ENCODE data around the gene NLGN1.

NLGN1 gene

DNA sequence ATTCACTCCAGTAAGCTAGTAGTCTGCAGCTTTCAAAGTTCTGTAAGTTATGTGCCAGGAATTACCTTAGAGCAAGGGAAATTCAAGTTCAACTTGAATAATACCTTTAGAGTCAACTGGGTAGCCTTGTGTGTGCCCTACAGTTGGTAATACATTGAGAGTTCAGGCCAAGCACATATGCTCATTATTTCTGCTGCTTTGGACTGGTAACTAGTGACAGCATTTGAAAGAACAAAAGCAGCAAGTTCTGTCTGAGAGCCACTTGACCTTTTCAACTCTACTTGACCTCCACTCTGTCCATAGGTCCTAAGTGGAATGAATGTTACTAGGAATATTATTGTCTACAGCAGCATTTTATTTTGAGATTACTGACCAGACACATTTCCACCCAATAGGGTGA lies 723.5 kb downstream of the NLGN1 start:
- H3K4me3 ChIP-seq (ENCODE audit: low read depth, low read length): no peak overlapping the region
- H3K27me3 ChIP-seq (ENCODE audit: control insufficient read depth, insufficient read depth, low read length): no peaks in the 10 kb centered on the region
- H3K36me3 ChIP-seq (ENCODE audit: control insufficient read depth, insufficient read depth, low read length): no peaks in the 10 kb centered on the region
- H3K4me1 ChIP-seq (ENCODE audit: control insufficient read depth, insufficient read depth, low read length): peaks cover 14% of the 10 kb centered on the region
- H3K9me3 ChIP-seq (ENCODE audit: control insufficient read depth, insufficient read depth, low read length): no peaks in the 10 kb centered on the region
- H3K9ac ChIP-seq (ENCODE audit: low read depth, low read length): no peak overlapping the region

DNA sequence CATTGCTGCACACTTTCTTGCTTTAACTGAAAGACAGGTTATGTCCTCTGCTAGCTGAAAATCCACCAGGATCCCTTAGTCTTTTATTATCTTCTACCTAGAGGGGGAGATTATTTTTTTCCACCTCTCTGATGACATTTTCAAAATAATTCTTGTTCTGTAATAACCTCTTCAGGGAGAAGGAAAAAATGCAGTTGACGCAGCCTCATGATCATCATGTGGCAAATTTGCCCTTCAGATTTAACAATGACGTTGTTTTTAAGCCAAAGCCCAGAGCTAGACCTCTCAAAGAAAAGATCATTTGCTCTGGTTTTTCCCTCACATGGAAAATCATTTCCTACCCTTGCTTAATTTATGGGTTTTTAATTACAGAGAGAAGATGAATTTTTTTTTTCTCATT lies 724.9 kb downstream of the NLGN1 start:
- Histone ChIP-seq H3K4me1 (ENCODE audit: control insufficient read depth, insufficient read depth, low read length) (peaks cover 16% of the 10 kb centered on the region), H3K36me3 (ENCODE audit: control insufficient read depth, insufficient read depth, low read length) (no peaks in the 10 kb centered on the region), H3K9me3 (ENCODE audit: control insufficient read depth, insufficient read depth, low read length) (no peaks in the 10 kb centered on the region), H3K27me3 (ENCODE audit: control insufficient read depth, insufficient read depth, low read length) (no peaks in the 10 kb centered on the region), H3K4me3 (ENCODE audit: low read depth, low read length) (no peak overlapping the region), H3K9ac (ENCODE audit: low read depth, low read length) (no peak overlapping the region)

DNA sequence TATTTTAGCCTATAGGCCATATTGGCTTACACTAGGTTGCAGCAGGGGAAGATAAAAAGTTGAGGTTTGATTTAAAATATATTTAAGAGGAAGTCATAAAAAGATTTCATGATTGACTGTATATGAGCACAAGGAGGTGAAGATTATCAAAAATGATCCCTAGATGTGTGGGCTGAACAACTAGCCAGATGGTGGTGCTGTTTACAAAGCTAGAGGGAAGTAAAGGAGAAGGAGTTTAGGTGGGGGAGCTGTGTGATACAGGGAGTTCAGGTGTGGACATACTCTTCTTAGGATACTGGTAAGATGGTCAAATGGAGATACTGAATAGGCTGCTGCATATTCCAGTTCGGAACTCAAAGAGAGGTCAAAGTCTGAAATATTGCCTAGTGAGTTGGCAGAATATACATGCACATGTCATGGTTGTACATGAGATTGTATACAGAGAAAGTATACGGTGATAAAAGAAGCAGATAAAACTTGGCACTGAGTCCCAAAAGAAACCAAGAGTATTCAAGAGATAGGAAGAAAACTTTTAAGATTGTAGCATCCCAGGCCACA lies 727.8 kb downstream of the NLGN1 start:
- H3K27me3 ChIP-seq (ENCODE audit: control insufficient read depth, insufficient read depth, low read length): no peaks in the 10 kb centered on the region
- no peak overlapping the region for H3K9ac ChIP-seq (ENCODE audit: low read depth, low read length)
- H3K4me3 ChIP-seq (ENCODE audit: low read depth, low read length): no peak overlapping the region
- no peaks in the 10 kb centered on the region for H3K9me3 ChIP-seq (ENCODE audit: control insufficient read depth, insufficient read depth, low read length)
- H3K4me1 ChIP-seq (ENCODE audit: control insufficient read depth, insufficient read depth, low read length): peaks cover 12% of the 10 kb centered on the region
- H3K36me3 ChIP-seq (ENCODE audit: control insufficient read depth, insufficient read depth, low read length): no peaks in the 10 kb centered on the region

DNA sequence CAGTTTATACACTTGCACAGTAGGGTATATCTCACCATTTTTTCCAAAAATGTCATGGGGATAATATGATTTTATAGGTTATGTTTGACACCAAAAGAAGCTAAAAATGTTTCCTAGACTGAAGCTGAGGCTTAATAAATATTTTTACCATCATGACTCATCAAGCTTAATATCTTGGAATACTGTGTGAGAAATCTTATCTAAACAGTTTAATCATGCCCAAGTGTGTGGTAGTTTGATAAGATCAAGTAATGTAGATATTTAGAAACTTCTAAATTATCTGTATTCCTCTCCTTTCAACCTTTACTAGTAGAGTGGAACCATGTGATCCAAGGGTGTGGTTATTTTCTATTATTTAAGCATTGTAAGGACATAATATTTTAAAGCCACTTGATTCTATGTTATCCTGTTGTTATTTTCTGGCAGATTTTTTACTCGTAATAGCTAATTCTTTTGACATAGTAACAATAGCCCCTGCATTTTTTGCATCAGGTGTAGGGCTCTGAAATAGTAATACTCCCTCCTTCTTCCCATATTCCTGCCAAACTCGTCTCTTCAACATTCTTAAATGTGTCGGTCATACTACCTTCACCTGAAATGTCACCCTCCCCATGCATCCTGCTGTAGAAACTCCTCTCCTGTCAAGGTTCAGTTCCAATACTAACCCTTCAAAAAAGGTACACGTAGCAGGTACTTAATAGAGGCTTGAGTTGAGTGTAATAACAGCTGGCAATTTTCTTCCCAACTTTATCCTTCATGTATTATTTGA lies 729.6 kb downstream of the NLGN1 start:
- Histone ChIP-seq H3K27me3 (ENCODE audit: control insufficient read depth, insufficient read depth, low read length) (no peaks in the 10 kb centered on the region), H3K36me3 (ENCODE audit: control insufficient read depth, insufficient read depth, low read length) (no peaks in the 10 kb centered on the region), H3K4me1 (ENCODE audit: control insufficient read depth, insufficient read depth, low read length) (peaks cover 4% of the 10 kb centered on the region), H3K4me3 (ENCODE audit: low read depth, low read length) (no peak overlapping the region), H3K9ac (ENCODE audit: low read depth, low read length) (no peak overlapping the region), H3K9me3 (ENCODE audit: control insufficient read depth, insufficient read depth, low read length) (no peaks in the 10 kb centered on the region)

DNA sequence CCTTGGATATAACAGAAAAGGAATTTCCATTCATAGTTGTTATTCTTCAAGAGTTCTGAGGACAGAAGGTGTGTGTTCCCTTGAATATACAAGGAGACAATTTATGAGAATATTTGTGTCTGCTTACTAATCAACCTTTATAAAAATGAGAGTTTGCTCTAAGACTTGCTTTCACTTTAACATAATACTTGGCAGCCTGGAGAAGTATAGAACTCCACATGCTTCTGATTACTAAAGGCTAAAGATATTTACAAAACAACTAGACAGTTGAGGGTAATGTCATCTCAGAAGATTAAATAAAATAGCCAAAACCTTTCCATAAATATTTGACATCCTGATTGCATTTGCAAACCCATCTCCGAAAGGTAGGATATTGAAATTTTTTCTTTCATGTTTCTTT lies 734.5 kb downstream of the NLGN1 start:
- Histone ChIP-seq H3K36me3 (ENCODE audit: control insufficient read depth, insufficient read depth, low read length) (no peaks in the 10 kb centered on the region), H3K4me3 (ENCODE audit: low read depth, low read length) (no peak overlapping the region), H3K4me1 (ENCODE audit: control insufficient read depth, insufficient read depth, low read length) (no peaks in the 10 kb centered on the region), H3K9me3 (ENCODE audit: control insufficient read depth, insufficient read depth, low read length) (no peaks in the 10 kb centered on the region), H3K9ac (ENCODE audit: low read depth, low read length) (no peak overlapping the region), H3K27me3 (ENCODE audit: control insufficient read depth, insufficient read depth, low read length) (no peaks in the 10 kb centered on the region)

DNA sequence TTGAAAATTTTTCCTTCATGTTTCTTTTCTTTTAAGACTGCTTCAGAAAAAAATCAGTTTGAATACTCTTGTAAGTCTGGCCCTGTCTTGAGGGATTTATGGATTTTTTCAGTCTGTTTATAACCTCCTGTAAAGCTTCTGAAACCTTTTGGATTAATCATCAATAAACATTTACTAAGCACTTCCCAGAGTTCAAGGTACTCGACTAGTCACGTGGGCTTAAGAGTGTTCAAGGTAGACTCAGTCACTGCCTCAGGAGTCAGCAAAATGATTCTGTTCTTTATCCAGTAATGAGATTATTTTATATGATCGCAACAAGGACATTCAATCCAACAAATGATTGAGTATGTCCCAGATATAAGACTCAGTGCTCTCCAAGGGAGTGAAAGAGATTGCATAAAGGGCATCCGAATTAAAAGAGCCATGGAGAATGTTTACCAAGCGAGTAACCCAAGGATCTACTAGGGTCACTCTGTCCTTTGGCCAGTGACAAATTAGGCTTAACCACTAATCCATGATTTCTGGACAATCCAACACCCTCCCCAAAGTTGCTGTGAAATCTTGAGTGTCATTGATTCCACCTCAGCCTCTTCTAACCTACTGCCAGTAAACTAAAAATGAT lies 735.0 kb downstream of the NLGN1 start:
- no peak overlapping the region for H3K4me3 ChIP-seq (ENCODE audit: low read depth, low read length)
- H3K9me3 ChIP-seq (ENCODE audit: control insufficient read depth, insufficient read depth, low read length): no peaks in the 10 kb centered on the region
- H3K9ac ChIP-seq (ENCODE audit: low read depth, low read length): no peak overlapping the region
- no peaks in the 10 kb centered on the region for H3K36me3 ChIP-seq (ENCODE audit: control insufficient read depth, insufficient read depth, low read length)
- H3K27me3 ChIP-seq (ENCODE audit: control insufficient read depth, insufficient read depth, low read length): no peaks in the 10 kb centered on the region
- no peaks in the 10 kb centered on the region for H3K4me1 ChIP-seq (ENCODE audit: control insufficient read depth, insufficient read depth, low read length)

DNA sequence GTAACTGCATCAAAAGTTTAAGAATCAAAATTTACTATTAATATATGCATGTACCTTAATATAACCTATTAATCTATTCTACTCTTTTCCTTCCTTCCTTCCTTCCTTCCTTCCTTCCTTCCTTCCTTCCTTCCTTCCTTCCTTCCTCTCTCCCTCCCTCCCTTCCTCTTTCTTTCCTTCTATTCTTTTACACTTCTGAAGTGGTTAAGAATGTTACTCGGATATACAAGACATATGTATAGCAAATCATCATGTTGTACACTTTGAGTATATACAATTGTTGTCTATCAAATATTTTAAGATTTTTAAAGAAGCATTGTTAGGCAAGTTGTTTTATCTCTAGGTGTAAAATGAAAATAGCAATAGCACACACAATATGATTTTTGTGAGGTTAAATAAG lies 748.5 kb downstream of the NLGN1 start:
- Histone ChIP-seq H3K27me3 (ENCODE audit: control insufficient read depth, insufficient read depth, low read length) (no peaks in the 10 kb centered on the region), H3K9me3 (ENCODE audit: control insufficient read depth, insufficient read depth, low read length) (no peaks in the 10 kb centered on the region), H3K36me3 (ENCODE audit: control insufficient read depth, insufficient read depth, low read length) (no peaks in the 10 kb centered on the region), H3K4me3 (ENCODE audit: low read depth, low read length) (no peak overlapping the region), H3K4me1 (ENCODE audit: control insufficient read depth, insufficient read depth, low read length) (no peaks in the 10 kb centered on the region), H3K9ac (ENCODE audit: low read depth, low read length) (no peak overlapping the region)

DNA sequence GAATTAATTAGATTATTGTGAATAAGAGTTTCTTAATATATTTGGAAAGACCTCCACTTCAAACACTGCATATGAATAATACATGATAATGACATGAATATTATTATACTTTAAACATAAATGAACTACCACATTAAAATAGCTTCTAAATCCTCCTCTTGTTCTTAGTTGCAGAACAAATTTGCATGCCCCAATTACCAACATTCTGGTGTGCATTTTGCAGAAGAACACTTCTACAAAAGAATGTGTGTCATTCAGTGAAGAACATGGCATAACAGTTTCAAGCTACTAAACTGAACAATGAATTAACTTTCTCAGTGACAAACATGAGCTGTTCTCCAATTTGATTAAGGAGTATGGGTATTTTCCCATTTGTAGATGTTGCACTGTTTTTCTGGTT lies 750.3 kb downstream of the NLGN1 start:
- Histone ChIP-seq H3K4me3 (ENCODE audit: low read depth, low read length) (no peak overlapping the region), H3K9ac (ENCODE audit: low read depth, low read length) (no peak overlapping the region), H3K9me3 (ENCODE audit: control insufficient read depth, insufficient read depth, low read length) (no peaks in the 10 kb centered on the region), H3K4me1 (ENCODE audit: control insufficient read depth, insufficient read depth, low read length) (no peaks in the 10 kb centered on the region), H3K27me3 (ENCODE audit: control insufficient read depth, insufficient read depth, low read length) (no peaks in the 10 kb centered on the region), H3K36me3 (ENCODE audit: control insufficient read depth, insufficient read depth, low read length) (no peaks in the 10 kb centered on the region)

DNA sequence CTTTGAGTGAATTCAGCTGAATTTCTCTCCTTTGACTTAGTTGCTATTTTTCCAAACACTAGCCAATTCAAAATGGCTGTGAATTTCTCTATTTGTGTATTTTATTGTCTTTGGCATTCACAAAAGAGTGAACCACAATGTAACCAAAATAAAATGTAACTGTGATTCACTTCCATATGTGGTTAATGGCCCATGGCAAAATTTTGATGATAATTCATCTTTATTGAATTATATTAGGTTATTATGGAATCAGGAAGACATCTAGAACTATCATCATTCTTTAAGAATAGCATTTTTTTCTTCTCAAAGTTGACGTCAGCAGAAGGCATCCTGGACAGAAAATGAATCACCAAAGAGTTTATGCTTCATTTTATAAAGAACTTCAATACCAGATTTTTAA lies 756.3 kb downstream of the NLGN1 start:
- Histone ChIP-seq H3K36me3 (ENCODE audit: control insufficient read depth, insufficient read depth, low read length) (no peaks in the 10 kb centered on the region), H3K4me3 (ENCODE audit: low read depth, low read length) (no peak overlapping the region), H3K4me1 (ENCODE audit: control insufficient read depth, insufficient read depth, low read length) (no peaks in the 10 kb centered on the region), H3K9ac (ENCODE audit: low read depth, low read length) (no peak overlapping the region), H3K9me3 (ENCODE audit: control insufficient read depth, insufficient read depth, low read length) (no peaks in the 10 kb centered on the region), H3K27me3 (ENCODE audit: control insufficient read depth, insufficient read depth, low read length) (no peaks in the 10 kb centered on the region)

DNA sequence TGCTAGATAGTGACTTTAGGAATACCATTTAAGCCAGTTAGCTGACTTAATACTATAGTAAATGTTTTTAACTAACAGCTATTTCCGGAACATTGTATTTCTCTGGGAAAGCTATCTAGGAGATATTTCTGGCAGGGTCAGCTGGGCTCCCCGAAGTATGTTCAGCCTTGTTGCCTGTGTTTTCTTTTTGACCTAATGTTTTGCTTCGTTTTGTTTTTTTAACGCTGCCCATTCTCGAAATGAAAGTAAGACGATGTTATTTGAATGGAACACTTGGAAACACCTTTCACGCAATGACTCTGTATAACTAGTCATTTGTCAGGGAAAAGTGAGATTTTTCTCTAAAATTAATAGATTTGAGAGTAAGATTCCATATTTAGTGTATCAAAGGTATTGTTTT lies 758.7 kb downstream of the NLGN1 start:
- Histone ChIP-seq H3K9ac (ENCODE audit: low read depth, low read length) (no peak overlapping the region), H3K4me1 (ENCODE audit: control insufficient read depth, insufficient read depth, low read length) (no peaks in the 10 kb centered on the region), H3K27me3 (ENCODE audit: control insufficient read depth, insufficient read depth, low read length) (no peaks in the 10 kb centered on the region), H3K9me3 (ENCODE audit: control insufficient read depth, insufficient read depth, low read length) (no peaks in the 10 kb centered on the region), H3K36me3 (ENCODE audit: control insufficient read depth, insufficient read depth, low read length) (no peaks in the 10 kb centered on the region), H3K4me3 (ENCODE audit: low read depth, low read length) (no peak overlapping the region)

DNA sequence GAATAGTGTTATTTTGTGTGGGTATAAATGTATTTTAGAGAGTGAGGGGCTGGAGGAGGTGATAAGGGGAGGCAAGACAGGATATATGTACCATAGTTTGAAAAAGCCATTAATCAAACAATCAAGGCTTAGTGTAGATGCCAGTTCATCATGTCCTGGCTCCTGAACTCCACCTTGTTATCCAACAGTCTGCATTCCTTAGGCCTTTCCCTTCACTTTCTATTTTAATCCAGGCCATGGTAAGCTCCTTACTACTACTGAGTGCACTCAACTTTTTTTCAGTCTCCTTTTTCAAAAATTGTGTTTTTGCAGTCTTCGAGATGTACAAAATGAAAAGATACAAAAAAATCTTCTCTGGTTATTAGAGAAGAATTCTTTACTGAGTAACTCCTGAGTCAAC lies 761.1 kb downstream of the NLGN1 start:
- H3K4me1 ChIP-seq (ENCODE audit: control insufficient read depth, insufficient read depth, low read length): no peaks in the 10 kb centered on the region
- no peak overlapping the region for H3K4me3 ChIP-seq (ENCODE audit: low read depth, low read length)
- H3K27me3 ChIP-seq (ENCODE audit: control insufficient read depth, insufficient read depth, low read length): no peaks in the 10 kb centered on the region
- H3K36me3 ChIP-seq (ENCODE audit: control insufficient read depth, insufficient read depth, low read length): no peaks in the 10 kb centered on the region
- peaks cover 3% of the 10 kb centered on the region for H3K9me3 ChIP-seq (ENCODE audit: control insufficient read depth, insufficient read depth, low read length)
- no peak overlapping the region for H3K9ac ChIP-seq (ENCODE audit: low read depth, low read length)

DNA sequence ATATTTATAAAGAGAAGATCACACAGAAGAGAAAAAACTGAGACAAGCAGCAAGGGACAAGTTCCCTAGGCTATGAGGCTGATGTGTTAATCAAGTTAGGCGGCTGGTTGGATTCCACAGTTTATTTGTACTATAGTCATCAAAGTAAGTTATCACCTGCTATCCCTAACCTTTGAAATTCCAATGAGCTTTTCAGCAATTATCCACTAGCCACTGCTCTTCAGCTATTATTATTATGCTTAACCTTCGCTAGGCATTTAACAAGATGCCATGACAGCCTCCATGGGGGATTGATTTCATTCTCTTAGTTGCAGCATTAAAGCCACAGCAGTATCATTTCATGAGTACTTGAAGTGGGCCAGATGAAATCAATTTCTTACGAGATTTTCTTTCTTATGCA lies 762.1 kb downstream of the NLGN1 start:
- no peak overlapping the region for H3K4me3 ChIP-seq (ENCODE audit: low read depth, low read length)
- H3K4me1 ChIP-seq (ENCODE audit: control insufficient read depth, insufficient read depth, low read length): no peaks in the 10 kb centered on the region
- H3K36me3 ChIP-seq (ENCODE audit: control insufficient read depth, insufficient read depth, low read length): no peaks in the 10 kb centered on the region
- H3K9ac ChIP-seq (ENCODE audit: low read depth, low read length): no peak overlapping the region
- H3K9me3 ChIP-seq (ENCODE audit: control insufficient read depth, insufficient read depth, low read length): peaks cover 4% of the 10 kb centered on the region
- H3K27me3 ChIP-seq (ENCODE audit: control insufficient read depth, insufficient read depth, low read length): no peaks in the 10 kb centered on the region

Measured in iPS-15b (cell line).